Measurements from ENCODE around the gene CBFB.
"Not testable (repeated sequence)": the region's sequence is repeated elsewhere in the genome, so short reads cannot be mapped to it uniquely, and the experiment has no call there.

Gene CBFB

GRCh38 chr16:67017421-67017750, 11.6 kb upstream of the CBFB start:
- DNase-seq = no peak

GRCh38 chr16:67017810-67018488, 11.0 kb upstream of the CBFB start:
- DNase-seq = peak; percentile 95

- no peak for DNase-seq
These were observed 9.8 kb upstream of the CBFB start for GRCh38 chr16:67019171-67019570.

- DNase-seq = no peak
These were observed 7.6 kb upstream of the CBFB start for GRCh38 chr16:67021321-67021720.

GRCh38 chr16:67022531-67023214, 6.3 kb upstream of the CBFB start:
- DNase-seq = no peak

- DNase-seq = no peak
These were observed 5.3 kb upstream of the CBFB start for GRCh38 chr16:67023689-67024088.

GRCh38 chr16:67024384-67025209, 4.4 kb upstream of the CBFB start:
- no peak for DNase-seq

GRCh38 chr16:67025210-67025550, 3.8 kb upstream of the CBFB start:
- DNase-seq = no peak

GRCh38 chr16:67026570-67026969, 2.4 kb upstream of the CBFB start:
- no peak for DNase-seq

- DNase-seq = no peak
These were observed 1.9 kb upstream of the CBFB start for GRCh38 chr16:67027046-67027445.

- DNase-seq = no peak
These were observed 718 bp upstream of the CBFB start for GRCh38 chr16:67028167-67028695.

- DNase-seq = peak; percentile 76
These were observed 526 bp downstream of the CBFB start for GRCh38 chr16:67029254-67030096.

- DNase-seq = no peak
These were observed 1.4 kb downstream of the CBFB start for GRCh38 chr16:67030221-67030962.

- DNase-seq = peak; percentile 25
These were observed 5.5 kb downstream of the CBFB start for GRCh38 chr16:67034487-67034886.

GRCh38 chr16:67035364-67035763, 6.4 kb downstream of the CBFB start:
- no peak for DNase-seq

- no peak for DNase-seq
These were observed 7.4 kb downstream of the CBFB start for GRCh38 chr16:67036323-67036741.

- DNase-seq = no peak
These were observed 10.5 kb downstream of the CBFB start for GRCh38 chr16:67039260-67040020.

GRCh38 chr16:67040166-67040565, 11.2 kb downstream of the CBFB start:
- DNase-seq = no peak

GRCh38 chr16:67040906-67041305, 12.0 kb downstream of the CBFB start:
- DNase-seq = no peak

GRCh38 chr16:67041520-67041919, 12.6 kb downstream of the CBFB start:
- not testable (repeated sequence) for DNase-seq

GRCh38 chr16:67043420-67043819, 14.5 kb downstream of the CBFB start:
- DNase-seq = no peak

All from hematopoietic multipotent progenitor cell treated with erythropoietin and hydrocortisone succinate and interleukin-3 and kit ligand, for 6 days (in vitro differentiated cells).